ENCODE measurements around the gene C2orf49.

GRCh38 chr2:105308382-105309146 is 28.8 kb upstream of the C2orf49 start:
- TF ChIP-seq CTCF (conservative IDR thresholded peaks at IDR 0.05; ENCODE audit: low read depth, low read length) (no peak), EZH2 (IDR thresholded peaks at IDR 0.05; ENCODE audit: borderline replicate concordance, low read depth, low read length, poor library complexity, severe bottlenecking) (no peak)
